Cardiac fibroblast (primary cell): ENCODE data around the gene AFAP1L1.

Experiments used
- DNase-seq, 2 donors: peaks; one replicate each; pipeline versions ENCODE4 v3.0.0 to v3.0.0-alpha.2; 2010; ENCODE audit warnings: low read depth in 2 of 2
- H3K4me3 ChIP-seq, 2 donors: replicated peaks in 1 of 2; 1 replicate in 1 of 2; 2 replicates in 1 of 2; pipeline ENCODE4 v1.5.1; 2011; ENCODE audit warnings: low read depth in 2 of 2, low read length in 2 of 2, mild to moderate bottlenecking in 2 of 2, moderate library complexity in 1 of 2
- CTCF ChIP-seq: IDR thresholded peaks from one replicate; pipeline ENCODE4 v1.5.1; 2011; ENCODE audit warnings: low read depth, mild to moderate bottlenecking, low read length, inconsistent platforms

AFAP1L1 gene

GRCh38 chr5:149355688-149356087 is 84.0 kb downstream of the AFAP1L1 start:
- no peak for TF ChIP-seq CTCF
- H3K4me3 ChIP-seq: no peak overlapping the region
- no peak for DNase-seq

GRCh38 chr5:149356391-149356790 is 84.7 kb downstream of the AFAP1L1 start:
- DNase-seq: peak in 1 of 2 donors; percentile 51
- H3K4me3 ChIP-seq: no peak overlapping the region
- no peak for TF ChIP-seq CTCF

DNA sequence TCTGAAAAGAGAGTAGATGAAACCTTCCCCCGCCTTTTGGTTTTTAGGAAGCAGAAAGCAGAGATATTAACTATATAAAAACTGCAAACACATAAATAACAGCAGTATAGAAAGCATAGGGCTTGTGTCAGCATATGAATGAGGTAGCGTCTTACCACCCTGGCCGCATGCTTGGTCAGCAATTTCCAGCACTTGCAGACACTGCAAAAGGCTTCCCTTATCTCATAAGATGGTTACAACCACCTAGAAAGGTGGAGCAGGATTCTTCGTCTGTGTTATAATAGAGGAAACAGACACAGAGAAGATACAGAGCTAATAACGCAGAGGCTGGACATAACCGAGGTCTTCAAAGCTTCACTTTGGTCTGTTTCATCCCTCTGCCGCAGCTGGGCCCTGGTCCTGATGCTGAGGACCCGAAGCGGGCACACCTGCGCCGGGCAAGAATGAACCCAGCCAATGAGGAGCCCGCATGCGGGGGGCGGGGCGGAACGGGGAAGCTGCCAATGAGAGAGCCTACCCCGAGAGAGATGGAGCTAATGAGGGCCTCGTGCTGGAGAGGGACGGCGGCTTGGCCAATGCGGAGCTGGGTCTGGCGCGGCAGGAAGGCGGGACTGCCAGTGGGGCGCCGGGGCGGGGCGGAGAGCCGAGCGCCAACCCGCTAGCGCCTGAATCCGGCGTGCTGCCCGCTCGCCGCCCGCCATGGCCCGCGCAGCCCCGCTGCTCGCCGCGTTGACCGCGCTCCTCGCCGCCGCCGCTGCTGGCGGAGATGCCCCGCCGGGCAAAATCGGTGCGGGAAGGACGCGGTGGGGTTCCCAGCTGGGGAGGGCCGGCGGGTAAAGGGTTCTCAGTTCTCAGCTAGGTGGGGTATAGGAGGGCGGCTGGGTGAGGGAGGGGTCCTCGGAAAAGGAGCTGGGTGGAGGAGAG is 86.0 kb downstream of the AFAP1L1 start, which contains the start of gene PCYOX1L:
PCYOX1L (plus strand) TSS at position 677 of the 924 bp plus-strand sequence; CDS start at position 700, 23 bp downstream.
- DNase-seq: peak; percentile 95 to 97
- H3K4me3 ChIP-seq: peak within 1 kb of the TSS; percentile 83 to 89
- TF ChIP-seq CTCF: no peak

- H3K4me3 ChIP-seq: peak overlapping the region; percentile 83 to 89
- no peak for TF ChIP-seq CTCF
- no peak for DNase-seq
These were observed 86.6 kb downstream of the AFAP1L1 start for GRCh38 chr5:149358294-149358651.

DNA sequence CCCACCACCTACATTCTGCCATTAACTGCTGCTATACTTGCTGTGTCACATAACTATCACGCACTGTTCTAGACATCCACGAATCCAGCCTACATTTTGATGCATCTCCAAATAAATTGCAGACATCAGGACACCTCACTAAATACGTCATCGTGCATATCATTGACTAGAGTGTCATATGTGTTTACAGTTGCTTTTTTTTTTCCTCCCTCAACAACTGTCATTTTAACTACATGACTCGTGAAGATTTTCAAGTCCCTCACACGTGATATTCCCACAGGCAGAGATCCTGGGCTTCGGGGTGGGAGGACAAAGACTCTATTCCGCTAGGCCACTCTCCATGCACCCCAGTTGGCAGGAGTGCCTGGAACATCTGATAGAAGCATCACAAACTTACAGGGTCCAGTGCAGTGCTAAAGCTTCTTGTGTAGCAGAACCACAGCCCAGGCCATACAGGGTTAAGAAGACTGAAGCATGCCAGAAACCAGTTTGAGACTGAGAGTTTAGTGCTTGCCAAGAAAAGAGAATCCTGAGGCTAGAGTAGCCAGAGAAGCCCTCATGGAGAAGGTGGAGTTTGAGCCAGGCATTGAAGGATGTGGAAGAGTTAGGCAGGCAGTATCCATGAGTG is 87.3 kb downstream of the AFAP1L1 start:
- peak overlapping the region in 1 of 2 donors; percentile 83 for H3K4me3 ChIP-seq
- DNase-seq: no peak
- no peak for TF ChIP-seq CTCF

GRCh38 chr5:149360272-149360671 is 88.6 kb downstream of the AFAP1L1 start:
- no peak for DNase-seq
- no peak overlapping the region for H3K4me3 ChIP-seq

More at GRCh38 chr5:149360272-149360671, 88.6 kb downstream of the AFAP1L1 start:
- TF ChIP-seq CTCF: no peak
